RWPE2 (cell line): ENCODE results near the gene DDIT4L.

Experiments used
- ATAC-seq: fragments of 200-7000 bp; cut with Tn5 transposase; 3 replicates; pipeline ENCODE4 v1.9.1; 2021; ENCODE audit warnings: low read depth
- DNase-seq: peaks from one replicate; pipeline ENCODE4 v3.0.0-alpha.2; 2020; ENCODE audit warnings: low spot score
- H3K27ac ChIP-seq: fragments of 450-650 bp; 2 replicates; pipeline ENCODE4 v1.5.1; 2017; ENCODE audit warnings: mild to moderate bottlenecking; ENCODE audit not compliant: poor library complexity, severe bottlenecking
- H3K27me3 ChIP-seq: fragments of 250-450 bp; sonication (Bioruptor Pico); 2 replicates; pipeline ENCODE4 v1.5.1; 2021; ENCODE audit warnings: mild to moderate bottlenecking, moderate library complexity; ENCODE audit not compliant: insufficient read depth, poor library complexity, severe bottlenecking
- H3K36me3 ChIP-seq: fragments of 250-450 bp; sonication (Bioruptor Pico); 2 replicates; pipeline ENCODE4 v1.5.1; 2020; ENCODE audit warnings: low read depth, mild to moderate bottlenecking, moderate library complexity
- H3K4me1 ChIP-seq: fragments of 250-450 bp; sonication (Bioruptor Pico); 2 replicates; pipeline ENCODE4 v1.5.1; 2021; ENCODE audit warnings: mild to moderate bottlenecking, moderate library complexity; ENCODE audit not compliant: insufficient read depth, poor library complexity, severe bottlenecking
- H3K4me3 ChIP-seq: fragments of 250-450 bp; sonication (Bioruptor Pico); 2 replicates; pipeline ENCODE4 v1.5.1; 2021; ENCODE audit warnings: mild to moderate bottlenecking, moderate library complexity; ENCODE audit not compliant: severe bottlenecking
- H3K9me3 ChIP-seq: fragments of 250-450 bp; sonication (Bioruptor Pico); 2 replicates; pipeline ENCODE4 v1.5.1; 2021; ENCODE audit warnings: mild to moderate bottlenecking, moderate library complexity; ENCODE audit not compliant: severe bottlenecking
- TF ChIP-seq, protein P1 (sequence below): fragments of 450-650 bp; IDR thresholded peaks from one replicate; pipeline ENCODE4 v1.5.1; 2017; ENCODE audit warnings: mild to moderate bottlenecking, moderate library complexity; ENCODE audit not compliant: poor library complexity, severe bottlenecking

Gene DDIT4L

DNA sequence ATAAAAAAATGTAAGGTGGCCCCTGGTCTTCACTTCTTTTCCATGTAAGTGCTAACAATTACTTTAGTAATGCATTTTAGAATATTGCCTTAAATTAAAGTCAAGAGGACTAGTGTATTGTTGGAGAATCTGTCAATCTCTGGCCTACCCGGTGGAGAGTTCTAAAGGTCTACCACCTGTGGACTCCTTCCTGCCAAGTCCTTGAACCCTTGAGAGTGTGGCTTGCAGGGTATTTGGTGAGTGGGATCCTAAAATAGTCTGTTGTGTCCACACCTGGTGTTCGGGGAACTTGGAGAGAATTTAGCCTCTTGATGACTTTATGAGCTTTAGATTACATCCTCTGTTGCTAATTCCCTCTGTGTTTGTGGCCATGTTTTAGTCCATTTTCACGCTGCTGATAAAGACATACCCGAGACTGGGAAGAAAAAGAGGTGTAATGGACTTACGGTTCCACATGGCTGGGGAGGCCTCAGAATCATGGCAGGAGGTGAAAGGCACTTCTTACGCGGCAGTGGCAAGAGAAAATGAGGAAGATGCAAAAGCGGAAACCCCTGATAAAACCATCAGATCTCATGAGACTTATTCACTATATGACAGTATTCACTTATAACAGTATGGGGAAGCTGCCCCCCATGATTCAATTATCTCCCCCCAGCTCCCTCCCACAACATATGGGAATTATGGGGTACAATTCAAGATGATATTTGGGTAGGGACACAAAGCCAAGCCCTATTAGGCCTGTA is 23.8 kb downstream of the DDIT4L start:
- TF ChIP-seq, protein P1, sequence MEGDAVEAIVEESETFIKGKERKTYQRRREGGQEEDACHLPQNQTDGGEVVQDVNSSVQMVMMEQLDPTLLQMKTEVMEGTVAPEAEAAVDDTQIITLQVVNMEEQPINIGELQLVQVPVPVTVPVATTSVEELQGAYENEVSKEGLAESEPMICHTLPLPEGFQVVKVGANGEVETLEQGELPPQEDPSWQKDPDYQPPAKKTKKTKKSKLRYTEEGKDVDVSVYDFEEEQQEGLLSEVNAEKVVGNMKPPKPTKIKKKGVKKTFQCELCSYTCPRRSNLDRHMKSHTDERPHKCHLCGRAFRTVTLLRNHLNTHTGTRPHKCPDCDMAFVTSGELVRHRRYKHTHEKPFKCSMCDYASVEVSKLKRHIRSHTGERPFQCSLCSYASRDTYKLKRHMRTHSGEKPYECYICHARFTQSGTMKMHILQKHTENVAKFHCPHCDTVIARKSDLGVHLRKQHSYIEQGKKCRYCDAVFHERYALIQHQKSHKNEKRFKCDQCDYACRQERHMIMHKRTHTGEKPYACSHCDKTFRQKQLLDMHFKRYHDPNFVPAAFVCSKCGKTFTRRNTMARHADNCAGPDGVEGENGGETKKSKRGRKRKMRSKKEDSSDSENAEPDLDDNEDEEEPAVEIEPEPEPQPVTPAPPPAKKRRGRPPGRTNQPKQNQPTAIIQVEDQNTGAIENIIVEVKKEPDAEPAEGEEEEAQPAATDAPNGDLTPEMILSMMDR: no peak
- Histone ChIP-seq H3K36me3 (no peaks in the 10 kb centered on the region), H3K4me1 (no peaks in the 10 kb centered on the region), H3K9me3 (no peaks in the 10 kb centered on the region), H3K4me3 (no peak overlapping the region), H3K27ac (no peak overlapping the region), H3K27me3 (no peaks in the 10 kb centered on the region)
- DNase-seq (no peak), ATAC-seq (no peak)

DNA sequence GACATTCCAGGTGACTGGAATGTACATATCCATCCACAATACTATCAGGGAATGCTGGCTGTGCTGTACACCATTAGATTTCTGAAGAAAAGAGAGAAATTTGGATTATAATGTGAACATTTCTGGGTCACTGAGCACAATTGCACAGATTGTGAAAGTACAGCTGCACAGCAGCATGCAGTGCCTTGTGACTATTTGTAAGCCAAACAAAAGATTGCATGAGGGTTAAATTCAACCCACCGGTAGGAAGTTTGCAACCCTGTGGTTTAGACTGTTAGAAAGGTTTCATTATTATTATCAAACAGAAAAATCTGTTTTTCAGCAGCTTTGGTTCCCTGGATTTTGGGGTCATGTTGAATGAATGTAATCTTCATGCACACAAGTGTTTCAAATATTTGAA is 24.5 kb downstream of the DDIT4L start:
- H3K27ac ChIP-seq: no peak overlapping the region
- TF ChIP-seq, protein P1: no peak
- ATAC-seq (no peak), DNase-seq (no peak)
- no peaks in the 10 kb centered on the region for H3K9me3 ChIP-seq
- no peaks in the 10 kb centered on the region for H3K4me1 ChIP-seq
- H3K27me3 ChIP-seq: no peaks in the 10 kb centered on the region
- no peak overlapping the region for H3K4me3 ChIP-seq
- no peaks in the 10 kb centered on the region for H3K36me3 ChIP-seq

DNA sequence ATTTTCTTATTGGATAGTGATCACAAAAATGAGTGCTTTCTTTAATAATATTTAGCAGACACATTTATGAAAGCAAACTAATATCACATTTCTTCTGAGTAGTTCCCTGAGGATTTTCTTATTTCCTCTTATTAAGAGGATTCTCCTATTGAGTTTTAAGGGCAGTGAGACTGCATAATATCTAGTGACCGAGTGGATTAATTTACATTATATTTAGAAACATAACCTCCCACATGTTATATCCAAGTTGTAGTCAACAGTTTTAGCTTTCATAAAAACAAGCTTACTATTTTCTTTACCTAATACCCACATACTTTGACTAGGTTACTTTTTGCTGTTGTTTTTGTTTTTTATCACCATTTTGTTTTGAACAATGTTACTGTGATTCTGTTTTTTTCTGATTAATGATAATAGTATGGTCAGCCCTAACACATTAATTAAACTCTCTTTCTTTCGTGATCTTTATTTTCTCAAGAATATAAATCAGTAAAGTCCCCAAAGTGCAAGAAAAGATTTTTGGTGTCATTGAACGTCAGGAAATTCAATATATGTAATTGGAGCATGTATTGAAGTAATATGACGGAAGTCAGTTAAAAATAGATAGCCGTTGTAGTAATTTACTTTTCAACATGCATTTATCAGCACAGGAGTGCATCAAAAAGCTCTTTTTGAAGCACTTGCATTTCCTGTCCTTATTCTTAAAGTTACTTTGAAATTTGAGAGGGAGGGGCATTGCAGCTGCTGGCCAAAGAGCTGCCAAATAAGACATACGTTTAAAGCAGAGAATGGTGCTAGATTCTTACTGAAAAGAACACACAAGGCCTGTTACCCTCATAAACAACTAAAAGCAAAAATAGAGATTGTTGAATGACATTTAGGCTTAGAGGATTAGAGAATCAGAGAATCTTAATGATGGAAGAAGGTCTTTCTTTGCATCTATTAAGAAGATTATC is 25.2 kb downstream of the DDIT4L start:
- no peak overlapping the region for H3K27ac ChIP-seq
- H3K27me3 ChIP-seq: no peaks in the 10 kb centered on the region
- H3K9me3 ChIP-seq: no peaks in the 10 kb centered on the region
- ATAC-seq: no peak
- H3K4me3 ChIP-seq: no peak overlapping the region
- no peaks in the 10 kb centered on the region for H3K36me3 ChIP-seq
- no peaks in the 10 kb centered on the region for H3K4me1 ChIP-seq
- DNase-seq: no peak
- TF ChIP-seq, protein P1: no peak

- no peaks in the 10 kb centered on the region for H3K4me1 ChIP-seq
- DNase-seq: no peak
- ATAC-seq: no peak
- no peak overlapping the region for H3K27ac ChIP-seq
- H3K4me3 ChIP-seq: no peak overlapping the region
- no peaks in the 10 kb centered on the region for H3K9me3 ChIP-seq
- no peaks in the 10 kb centered on the region for H3K27me3 ChIP-seq
- no peaks in the 10 kb centered on the region for H3K36me3 ChIP-seq
- TF ChIP-seq, protein P1: no peak
Measured at GRCh38 chr4:100162027-100162685, 28.1 kb downstream of the DDIT4L start.
